Cardiac fibroblast (primary cell): Measurements from ENCODE around the gene PRR22.

Experiments used
- DNase-seq, 2 donors: peaks; one replicate each; pipeline versions ENCODE4 v3.0.0 to v3.0.0-alpha.2; 2010; ENCODE audit warnings: low read depth in 2 of 2
- H3K4me3 ChIP-seq, 2 donors: replicated peaks in 1 of 2; 1 replicate in 1 of 2; 2 replicates in 1 of 2; pipeline ENCODE4 v1.5.1; 2011; ENCODE audit warnings: low read depth in 2 of 2, low read length in 2 of 2, mild to moderate bottlenecking in 2 of 2, moderate library complexity in 1 of 2
- TF ChIP-seq, protein P1 (sequence below): IDR thresholded peaks from one replicate; pipeline ENCODE4 v1.5.1; 2011; ENCODE audit warnings: low read depth, mild to moderate bottlenecking, low read length, inconsistent platforms

Gene PRR22

DNA sequence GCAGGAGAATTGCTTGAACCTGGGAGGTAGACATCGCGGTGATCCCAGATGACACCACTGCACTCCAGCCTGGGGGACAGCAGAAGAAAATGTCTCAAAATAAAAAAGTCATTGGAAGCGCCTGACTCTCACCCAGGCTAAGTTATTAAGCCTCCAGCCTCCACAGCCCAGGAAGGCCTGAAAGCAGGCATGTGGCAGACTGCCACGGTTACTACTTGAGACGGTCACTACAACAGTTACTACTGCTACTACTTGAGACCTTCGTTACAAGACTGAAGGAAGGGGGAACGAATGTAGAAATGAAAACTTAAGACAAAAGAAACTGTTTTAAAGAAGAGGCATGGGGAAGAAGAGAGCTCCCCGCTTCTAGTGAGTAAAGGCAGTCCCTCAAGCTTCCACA, 9.6 kb downstream of the PRR22 start:
- TF ChIP-seq, protein P1, sequence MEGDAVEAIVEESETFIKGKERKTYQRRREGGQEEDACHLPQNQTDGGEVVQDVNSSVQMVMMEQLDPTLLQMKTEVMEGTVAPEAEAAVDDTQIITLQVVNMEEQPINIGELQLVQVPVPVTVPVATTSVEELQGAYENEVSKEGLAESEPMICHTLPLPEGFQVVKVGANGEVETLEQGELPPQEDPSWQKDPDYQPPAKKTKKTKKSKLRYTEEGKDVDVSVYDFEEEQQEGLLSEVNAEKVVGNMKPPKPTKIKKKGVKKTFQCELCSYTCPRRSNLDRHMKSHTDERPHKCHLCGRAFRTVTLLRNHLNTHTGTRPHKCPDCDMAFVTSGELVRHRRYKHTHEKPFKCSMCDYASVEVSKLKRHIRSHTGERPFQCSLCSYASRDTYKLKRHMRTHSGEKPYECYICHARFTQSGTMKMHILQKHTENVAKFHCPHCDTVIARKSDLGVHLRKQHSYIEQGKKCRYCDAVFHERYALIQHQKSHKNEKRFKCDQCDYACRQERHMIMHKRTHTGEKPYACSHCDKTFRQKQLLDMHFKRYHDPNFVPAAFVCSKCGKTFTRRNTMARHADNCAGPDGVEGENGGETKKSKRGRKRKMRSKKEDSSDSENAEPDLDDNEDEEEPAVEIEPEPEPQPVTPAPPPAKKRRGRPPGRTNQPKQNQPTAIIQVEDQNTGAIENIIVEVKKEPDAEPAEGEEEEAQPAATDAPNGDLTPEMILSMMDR, result no peak
- no peak for DNase-seq
- no peak overlapping the region for H3K4me3 ChIP-seq

DNA sequence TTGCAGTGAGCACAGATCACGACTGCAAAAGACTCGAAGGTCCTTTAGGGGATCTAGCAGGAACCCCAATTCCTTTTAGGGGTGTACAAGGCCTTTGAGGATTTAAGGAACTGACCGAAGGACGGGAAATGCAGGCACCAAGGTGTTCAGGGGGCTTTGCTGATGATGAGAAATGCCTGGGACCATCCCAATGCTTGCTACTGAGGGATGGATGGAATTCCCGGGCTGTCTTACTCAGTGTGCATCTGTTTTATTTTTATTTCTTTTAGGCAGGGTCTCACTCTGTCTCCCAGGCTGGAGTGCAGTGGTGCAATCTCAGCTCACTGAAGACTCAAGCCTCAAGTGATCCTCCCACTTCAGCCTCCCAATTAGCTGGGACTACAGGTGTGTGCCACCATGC, 11.3 kb downstream of the PRR22 start:
- DNase-seq, result no peak
- H3K4me3 ChIP-seq, result no peak overlapping the region
- TF ChIP-seq, protein P1, result no peak

DNA sequence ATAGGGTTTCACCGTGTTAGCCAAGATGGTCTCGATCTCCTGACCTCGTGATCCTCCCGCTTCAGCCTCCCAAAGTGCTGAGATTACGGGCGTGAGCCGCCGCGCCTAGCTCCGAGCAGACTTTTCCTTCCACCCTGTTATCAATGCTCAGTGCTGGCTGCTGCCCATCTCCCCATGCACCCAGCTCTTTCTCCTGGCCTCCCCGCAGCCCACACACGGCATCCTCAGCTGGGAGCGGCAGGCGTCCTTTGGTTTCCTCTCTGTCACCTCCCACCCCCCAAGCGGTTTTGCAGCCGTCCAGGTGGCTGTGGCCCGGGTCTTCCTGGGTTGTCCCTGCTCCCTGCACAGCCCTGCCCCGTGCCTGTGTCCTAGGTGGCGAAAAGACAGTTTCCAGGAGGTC, 12.1 kb downstream of the PRR22 start:
- no peak for DNase-seq
- no peak overlapping the region for H3K4me3 ChIP-seq
- TF ChIP-seq, protein P1, result no peak

DNA sequence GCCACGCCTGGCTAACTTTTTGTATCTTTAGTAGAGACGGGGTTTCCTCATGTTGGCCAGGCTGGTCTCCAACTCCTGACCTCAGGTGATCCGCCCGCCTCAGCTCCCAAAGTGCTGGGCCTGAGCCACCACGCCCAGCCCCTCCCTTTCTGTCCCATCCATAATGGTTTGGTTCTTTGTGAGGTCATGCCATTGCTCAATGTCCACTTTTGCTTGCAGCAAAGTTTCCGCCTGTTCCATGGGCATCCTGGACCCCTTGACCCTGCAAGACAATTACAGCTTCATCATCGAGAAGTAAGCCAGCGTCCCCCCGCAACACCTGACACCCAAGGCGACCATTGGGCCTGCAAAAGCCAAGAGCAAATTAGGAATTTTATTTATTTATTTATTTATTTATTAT, 16.6 kb downstream of the PRR22 start:
- H3K4me3 ChIP-seq, result no peak overlapping the region
- DNase-seq, result no peak
- TF ChIP-seq, protein P1, result no peak

DNA sequence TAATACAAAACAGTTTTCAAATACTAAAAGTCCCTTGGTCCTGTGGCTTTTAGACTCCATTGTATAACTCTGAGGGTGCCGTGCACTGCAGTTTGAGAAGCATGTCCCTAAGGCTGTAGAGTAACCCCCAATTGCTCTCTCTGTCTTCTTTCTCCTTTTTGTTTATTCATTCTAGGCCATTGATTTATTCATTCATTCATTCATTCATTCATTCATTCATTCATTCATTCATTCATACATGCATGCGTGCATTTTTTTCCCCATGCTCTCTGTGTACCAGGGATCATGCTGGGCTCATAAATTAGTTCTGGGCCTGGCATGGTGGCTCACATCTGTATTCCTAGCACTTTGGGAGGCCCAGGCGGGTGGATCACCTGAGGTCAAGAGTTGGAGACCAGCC, 19.3 kb downstream of the PRR22 start:
- no peak overlapping the region for H3K4me3 ChIP-seq
- TF ChIP-seq, protein P1, result no peak
- no peak for DNase-seq

DNA sequence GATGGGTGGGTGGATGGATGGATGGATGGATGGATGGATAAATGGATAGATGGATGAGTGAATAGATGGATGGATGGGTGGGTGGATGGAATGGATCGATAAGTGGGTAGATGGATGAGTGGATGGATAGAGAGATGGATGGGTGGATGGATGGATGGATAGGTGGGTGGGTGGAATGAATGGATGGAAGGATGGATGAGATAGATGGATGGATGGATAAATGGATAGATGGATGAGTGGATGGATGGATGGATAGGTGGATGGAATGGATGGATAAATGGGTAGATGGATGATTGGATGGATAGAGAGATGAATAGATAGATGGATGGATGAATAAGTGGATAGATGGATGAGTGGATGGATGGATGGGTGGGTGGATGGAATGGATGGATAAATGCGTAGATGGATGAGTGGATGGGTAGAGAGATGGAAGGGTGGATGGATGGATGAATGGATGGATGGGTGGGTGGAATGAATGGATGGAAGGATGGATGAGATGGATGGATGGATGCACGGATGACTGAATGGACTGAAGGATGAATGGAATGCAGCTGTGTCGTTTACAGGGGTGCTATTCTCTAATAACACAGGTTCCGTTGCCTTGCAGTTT, 21.8 kb downstream of the PRR22 start:
- H3K4me3 ChIP-seq, result no peak overlapping the region
- TF ChIP-seq, protein P1, result no peak
- DNase-seq, result no peak

DNA sequence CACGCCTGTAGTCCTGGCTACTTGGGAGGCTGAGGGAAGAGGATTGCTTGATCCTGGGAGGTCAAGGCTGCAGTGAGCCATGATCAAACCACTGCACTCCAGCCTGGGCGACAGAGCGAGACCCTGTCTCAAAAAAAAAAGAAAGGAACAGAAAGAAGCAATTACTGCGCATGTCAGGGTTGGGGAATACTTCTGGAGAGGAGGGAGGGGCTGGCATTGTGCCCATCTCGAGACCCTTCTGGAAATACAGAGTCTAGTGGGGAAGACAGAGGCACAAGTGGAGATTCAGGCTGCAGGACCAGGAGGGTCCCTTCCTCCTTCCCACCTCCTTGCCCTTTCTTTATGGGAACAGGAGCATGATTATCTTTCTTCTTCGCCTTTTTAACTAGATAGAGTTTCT, 30.8 kb downstream of the PRR22 start:
- no peak overlapping the region for H3K4me3 ChIP-seq
- DNase-seq, result no peak
- TF ChIP-seq, protein P1, result no peak
